H9 (cell line): ENCODE data around the gene RPS19. TPM values are rescaled to one million over a fixed set of nuclear protein-coding genes. Genes with fewer than 3 reads are reported as not detected.

ENCODE experiments used
- DNase-seq: peaks from one replicate; pipeline ENCODE4 v3.0.0-alpha.2; 2017
- H2AFZ ChIP-seq: one replicate; pipeline ENCODE4 v1.6.1; 2013; ENCODE audit warnings: mild to moderate bottlenecking, low read length, control low read depth, moderate library complexity
- H2AK5ac ChIP-seq: 2 replicates; pipeline ENCODE4 v1.6.1; 2013; ENCODE audit warnings: low read length, control low read depth, mixed read lengths; ENCODE audit not compliant: insufficient read length
- H2BK120ac ChIP-seq: one replicate; pipeline ENCODE4 v1.6.1; 2013; ENCODE audit warnings: low read depth, mild to moderate bottlenecking, low read length, control low read depth, inconsistent platforms; ENCODE audit not compliant: poor library complexity, severe bottlenecking
- H2BK12ac ChIP-seq: 2 replicates; pipeline ENCODE4 v1.6.1; 2013; ENCODE audit warnings: low read length, control low read depth, mixed read lengths, low read depth; ENCODE audit not compliant: insufficient read length
- H2BK15ac ChIP-seq: 2 replicates; pipeline ENCODE4 v1.6.1; 2013; ENCODE audit warnings: low read depth, low read length, control low read depth
- H2BK20ac ChIP-seq: one replicate; pipeline ENCODE4 v1.6.1; 2013; ENCODE audit warnings: low read depth, mild to moderate bottlenecking, low read length, control low read depth, inconsistent platforms; ENCODE audit not compliant: poor library complexity, severe bottlenecking
- H2BK5ac ChIP-seq: 2 replicates; pipeline ENCODE4 v1.6.1; 2013; ENCODE audit warnings: low read length, control low read depth, mixed read lengths; ENCODE audit not compliant: insufficient read length
- H3K14ac ChIP-seq: 2 replicates; pipeline ENCODE4 v1.6.1; 2013; ENCODE audit warnings: low read length, control low read depth; ENCODE audit not compliant: insufficient read depth
- H3K18ac ChIP-seq: 2 replicates; pipeline ENCODE4 v1.6.1; 2013; ENCODE audit warnings: low read depth, mild to moderate bottlenecking, mixed read lengths, low read length, control low read depth; ENCODE audit not compliant: insufficient read length
- H3K23ac ChIP-seq: 2 replicates; pipeline ENCODE4 v1.6.1; 2013; ENCODE audit warnings: low read length, control low read depth, mixed read lengths, low read depth; ENCODE audit not compliant: insufficient read length
- H3K23me2 ChIP-seq: 2 replicates; pipeline ENCODE4 v1.6.1; 2013; ENCODE audit warnings: low read depth, mild to moderate bottlenecking, mixed read lengths, low read length, control low read depth; ENCODE audit not compliant: insufficient read length, poor library complexity, severe bottlenecking
- H3K27ac ChIP-seq: 2 replicates; pipeline ENCODE4 v1.5.1; 2013; ENCODE audit warnings: low read length, control low read depth, mixed read lengths, low read depth; ENCODE audit not compliant: insufficient read length
- H3K27me3 ChIP-seq: 2 replicates; pipeline ENCODE4 v1.6.1; 2013; ENCODE audit warnings: low read length, control low read depth, inconsistent platforms; ENCODE audit not compliant: insufficient read depth
- H3K4ac ChIP-seq: 2 replicates; pipeline ENCODE4 v1.6.1; 2013; ENCODE audit warnings: low read depth, mild to moderate bottlenecking, control low read depth, inconsistent platforms, low read length, moderate library complexity
- H3K4me1 ChIP-seq: 2 replicates; pipeline ENCODE4 v1.6.1; 2013; ENCODE audit warnings: low read length, control low read depth, inconsistent platforms; ENCODE audit not compliant: insufficient read depth
- H3K4me2 ChIP-seq: 2 replicates; pipeline ENCODE4 v1.6.1; 2013; ENCODE audit warnings: low read length, control low read depth, mixed read lengths; ENCODE audit not compliant: insufficient read length, insufficient read depth
- H3K56ac ChIP-seq: 2 replicates; pipeline ENCODE4 v1.6.1; 2013; ENCODE audit warnings: low read depth, mild to moderate bottlenecking, mixed read lengths, low read length, control low read depth; ENCODE audit not compliant: insufficient read length
- H3K79me1 ChIP-seq: 2 replicates; pipeline ENCODE4 v1.6.1; 2013; ENCODE audit warnings: low read depth, mild to moderate bottlenecking, moderate library complexity, low read length, control low read depth, inconsistent platforms; ENCODE audit not compliant: insufficient read depth, poor library complexity, severe bottlenecking
- H3K79me2 ChIP-seq: 2 replicates; pipeline ENCODE4 v1.6.1; 2013; ENCODE audit warnings: low read length, control low read depth, inconsistent platforms; ENCODE audit not compliant: insufficient read depth
- H3K9ac ChIP-seq: 2 replicates; pipeline ENCODE4 v1.6.1; 2013; ENCODE audit warnings: low read length, control low read depth, mixed read lengths; ENCODE audit not compliant: insufficient read length; ENCODE audit errors: extremely low read depth
- H3K9me3 ChIP-seq: one replicate; pipeline ENCODE4 v1.6.1; 2013; ENCODE audit warnings: low read depth, low read length, inconsistent platforms; ENCODE audit not compliant: control insufficient read depth
- H3T11ph ChIP-seq: one replicate; pipeline ENCODE4 v1.6.1; 2013; ENCODE audit warnings: mild to moderate bottlenecking, low read length, control low read depth, inconsistent platforms
- H4K20me1 ChIP-seq: one replicate; pipeline ENCODE4 v1.6.1; 2013; ENCODE audit not compliant: control insufficient read depth, insufficient read length, insufficient read depth
- H4K5ac ChIP-seq: 2 replicates; pipeline ENCODE4 v1.6.1; 2013; ENCODE audit warnings: low read depth, mild to moderate bottlenecking, mixed read lengths, low read length, control low read depth; ENCODE audit not compliant: insufficient read length
- H4K8ac ChIP-seq: replicated peaks from 2 replicates; pipeline ENCODE4 v1.6.1; 2013; ENCODE audit warnings: low read length, control low read depth, mixed read lengths, low read depth; ENCODE audit not compliant: insufficient read length
- H4K91ac ChIP-seq: 2 replicates; pipeline ENCODE4 v1.6.1; 2013; ENCODE audit warnings: low read depth, mild to moderate bottlenecking, moderate library complexity, mixed read lengths, low read length, control low read depth; ENCODE audit not compliant: insufficient read length
- H3K27ac Mint-ChIP-seq, 3 experiments: 2 replicates in 2 of 3; 3 replicates in 1 of 3; pipeline ENCODE4 v1.8.0; 2020 to 2021; ENCODE audit warnings: mixed read lengths in 3 of 3, mild to moderate bottlenecking in 1 of 3, moderate library complexity in 1 of 3
- H3K27me3 Mint-ChIP-seq: 2 replicates; pipeline ENCODE4 v1.8.0; 2021; ENCODE audit warnings: low read depth, mild to moderate bottlenecking, moderate library complexity, mixed read lengths
- H3K36me3 Mint-ChIP-seq, 3 experiments: 2 replicates in 2 of 3; 3 replicates in 1 of 3; pipeline ENCODE4 v1.8.0; 2020 to 2021; ENCODE audit warnings: low read depth in 3 of 3, mixed read lengths in 3 of 3; ENCODE audit not compliant: insufficient read depth in 1 of 3
- H3K4me1 Mint-ChIP-seq, 2 experiments: 2 replicates each; pipeline ENCODE4 v1.8.0; 2020; ENCODE audit warnings: mixed read lengths in 2 of 2
- H3K4me3 Mint-ChIP-seq, 2 experiments: 2 replicates in 1 of 2; 3 replicates in 1 of 2; pipeline ENCODE4 v1.8.0; 2020 to 2021; ENCODE audit warnings: mild to moderate bottlenecking in 2 of 2, mixed read lengths in 2 of 2, moderate library complexity in 1 of 2
- H3K9me3 Mint-ChIP-seq, 2 experiments: 2 replicates in 1 of 2; 3 replicates in 1 of 2; pipeline ENCODE4 v1.8.0; 2020; ENCODE audit warnings: mild to moderate bottlenecking in 2 of 2, mixed read lengths in 2 of 2, moderate library complexity in 1 of 2
- CTCF ChIP-seq: fragments of 200-600 bp; sonication (generic); conservative IDR thresholded peaks from 3 replicates; pipeline ENCODE4 v1.8.0; 2021; ENCODE audit warnings: antibody characterized with exemption, mild to moderate bottlenecking
- WGBS: extraction: QIAGEN DNeasy Blood & Tissue Kit; methylation state at CpG from one replicate; pipeline ENCODE4 v1.1.7; 2013; ENCODE audit warnings: missing lambda C conversion rate, low lambda C conversion rate, mixed read lengths; ENCODE audit not compliant: insufficient read length; ENCODE audit errors: extremely low coverage; 5-methylcytosine and 5-hydroxymethylcytosine counted together
- total RNA-seq: library from RNA; stranded (reverse); gene quantifications from 2 replicates; pipeline ENCODE4 v1.2.1, GENCODE V29; 2021

The RPS19 gene
- total RNA-seq, 1 experiment from 2014 or later: 3,024 TPM

- no peak overlapping the region for H3K9ac ChIP-seq
- H2AFZ ChIP-seq: no peak overlapping the region
- Mint-ChIP-seq H3K4me3 (no peak overlapping the region), H3K4me1 (peaks cover 0 to 3% of the 10 kb centered on the region in 2 experiments; a peak in 2 of 4 replicates), H3K27ac (no peak overlapping the region), H3K36me3 (peaks cover 0 to 5% (median 0%) of the 10 kb centered on the region in 3 experiments; a peak in 2 of 7 replicates), H3K27me3 (peaks cover 33% of the 10 kb centered on the region), H3K9me3 (peaks cover 9 to 39% of the 10 kb centered on the region in 2 experiments; a peak in 4 of 5 replicates)
- H2BK15ac ChIP-seq: no peak overlapping the region
- no peak overlapping the region for H3K4me2 ChIP-seq
- no peaks in the 10 kb centered on the region for H3K27me3 ChIP-seq
- H4K91ac ChIP-seq: no peak overlapping the region
- no peak overlapping the region for H2BK12ac ChIP-seq
- TF ChIP-seq CTCF: no peak
- H3K23me2 ChIP-seq: no peaks in the 10 kb centered on the region
- WGBS: no CpG with 5 or more reads among the region's 2 CpGs
- H3K79me1 ChIP-seq: no peaks in the 10 kb centered on the region
- no peaks in the 10 kb centered on the region for H4K20me1 ChIP-seq
- no peak overlapping the region for H3K27ac ChIP-seq
- no peak overlapping the region for H4K5ac ChIP-seq
- no peak overlapping the region for H2BK5ac ChIP-seq
- no peak overlapping the region for H3K56ac ChIP-seq
- no peak overlapping the region for H3K14ac ChIP-seq
- no peaks in the 10 kb centered on the region; the same call in 1 of the 2 replicates for H3K4me1 ChIP-seq
- no peak overlapping the region for H4K8ac ChIP-seq
- no peak overlapping the region for H3K18ac ChIP-seq
- no peak overlapping the region for H3K23ac ChIP-seq
- no peak overlapping the region for H2BK20ac ChIP-seq
- no peaks in the 10 kb centered on the region for H3K9me3 ChIP-seq
- H3K79me2 ChIP-seq: no peaks in the 10 kb centered on the region
- no peak overlapping the region for H3K4ac ChIP-seq
- H2BK120ac ChIP-seq: no peak overlapping the region
- DNase-seq: no peak
- H3T11ph ChIP-seq: no peak overlapping the region
- no peak overlapping the region for H2AK5ac ChIP-seq
These were observed 11.0 kb upstream of the RPS19 start for GRCh38 chr19:41849067-41849466.
